ENCODE results near the gene ABCA13. TPM values are rescaled to one million over a fixed set of nuclear protein-coding genes. Genes with fewer than 3 reads are reported as not detected.

ABCA13 gene
- polyA plus RNA-seq, 1 of the 3 experiments (the other 2 are of a cell fraction): not detected

DNA sequence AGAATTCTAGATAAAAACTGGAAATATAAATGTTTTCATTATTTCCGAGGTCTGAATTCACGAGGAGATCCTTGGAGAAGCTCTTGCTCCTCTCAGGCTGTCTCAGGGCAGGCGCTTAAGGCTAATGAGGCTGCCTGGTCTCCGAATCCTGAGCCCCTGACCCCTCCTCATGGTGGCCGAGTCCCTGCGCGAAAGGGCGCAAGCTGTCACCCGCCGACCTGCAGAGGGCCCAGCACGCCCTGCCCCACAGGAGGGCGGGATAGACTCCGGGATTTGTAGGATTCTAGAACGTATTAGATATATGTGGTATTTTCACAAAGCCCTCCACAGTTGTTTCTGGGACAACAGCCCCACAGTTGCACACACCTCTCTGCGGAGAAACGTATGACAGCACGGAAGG lies 284.1 kb downstream of the ABCA13 start:
- ChIA-PET CTCF (interaction anchor here (1.0 kb wide), 1 partner anchor 12 kb away, joined by 3 read pairs; no protein-coding TSS in a partner anchor), POLR2A (no interaction called here)
- H3K9ac ChIP-seq: no peak overlapping the region

DNA sequence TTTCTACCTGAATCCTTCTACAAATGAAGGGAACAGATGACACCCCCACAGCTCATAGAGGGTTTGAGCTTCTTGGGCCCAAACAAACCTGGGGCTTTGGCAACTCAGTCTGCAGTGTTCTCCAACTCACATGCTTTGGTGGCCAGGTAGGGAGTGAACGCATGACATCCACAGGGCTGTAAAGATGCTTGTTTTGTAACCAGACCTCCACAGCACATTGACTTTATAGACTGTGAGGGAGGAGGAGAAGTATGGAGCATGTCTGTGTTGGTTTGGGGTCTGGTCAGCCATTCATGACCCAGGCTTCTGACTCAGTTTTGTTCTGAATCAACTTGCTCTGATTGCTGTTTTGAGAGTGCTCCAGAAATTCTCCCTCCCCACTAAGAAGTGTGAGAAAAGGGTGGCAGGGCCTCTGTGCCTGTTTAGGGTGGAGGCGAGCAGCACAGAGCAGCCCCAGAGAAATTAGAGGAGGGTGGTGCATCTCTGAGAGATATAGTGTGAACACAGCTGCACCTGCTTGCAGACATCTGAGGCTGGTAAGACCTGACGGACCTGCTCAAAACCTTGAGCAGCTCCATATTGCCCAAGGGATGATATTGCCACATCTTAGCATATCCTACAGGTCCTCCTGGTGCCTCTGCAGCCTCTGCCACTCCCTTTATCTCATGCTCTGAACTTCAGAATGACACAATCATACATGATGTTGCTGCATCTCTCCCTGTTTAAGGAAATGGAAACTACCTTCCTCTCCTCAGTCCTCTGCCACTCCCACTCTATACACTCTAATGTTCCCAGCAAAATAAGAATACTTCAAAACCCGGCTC lies 287.7 kb downstream of the ABCA13 start:
- WGBS (ENCODE audit: low lambda C conversion rate): 3% methylated on average over 4 of the region's 4 CpGs
- no peak overlapping the region for H3K27ac ChIP-seq (ENCODE audit: low read depth in 2 of 2, low read length in 1 of 2)
- TF ChIP-seq, protein P1, sequence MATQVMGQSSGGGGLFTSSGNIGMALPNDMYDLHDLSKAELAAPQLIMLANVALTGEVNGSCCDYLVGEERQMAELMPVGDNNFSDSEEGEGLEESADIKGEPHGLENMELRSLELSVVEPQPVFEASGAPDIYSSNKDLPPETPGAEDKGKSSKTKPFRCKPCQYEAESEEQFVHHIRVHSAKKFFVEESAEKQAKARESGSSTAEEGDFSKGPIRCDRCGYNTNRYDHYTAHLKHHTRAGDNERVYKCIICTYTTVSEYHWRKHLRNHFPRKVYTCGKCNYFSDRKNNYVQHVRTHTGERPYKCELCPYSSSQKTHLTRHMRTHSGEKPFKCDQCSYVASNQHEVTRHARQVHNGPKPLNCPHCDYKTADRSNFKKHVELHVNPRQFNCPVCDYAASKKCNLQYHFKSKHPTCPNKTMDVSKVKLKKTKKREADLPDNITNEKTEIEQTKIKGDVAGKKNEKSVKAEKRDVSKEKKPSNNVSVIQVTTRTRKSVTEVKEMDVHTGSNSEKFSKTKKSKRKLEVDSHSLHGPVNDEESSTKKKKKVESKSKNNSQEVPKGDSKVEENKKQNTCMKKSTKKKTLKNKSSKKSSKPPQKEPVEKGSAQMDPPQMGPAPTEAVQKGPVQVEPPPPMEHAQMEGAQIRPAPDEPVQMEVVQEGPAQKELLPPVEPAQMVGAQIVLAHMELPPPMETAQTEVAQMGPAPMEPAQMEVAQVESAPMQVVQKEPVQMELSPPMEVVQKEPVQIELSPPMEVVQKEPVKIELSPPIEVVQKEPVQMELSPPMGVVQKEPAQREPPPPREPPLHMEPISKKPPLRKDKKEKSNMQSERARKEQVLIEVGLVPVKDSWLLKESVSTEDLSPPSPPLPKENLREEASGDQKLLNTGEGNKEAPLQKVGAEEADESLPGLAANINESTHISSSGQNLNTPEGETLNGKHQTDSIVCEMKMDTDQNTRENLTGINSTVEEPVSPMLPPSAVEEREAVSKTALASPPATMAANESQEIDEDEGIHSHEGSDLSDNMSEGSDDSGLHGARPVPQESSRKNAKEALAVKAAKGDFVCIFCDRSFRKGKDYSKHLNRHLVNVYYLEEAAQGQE (IDR thresholded peaks at IDR 0.05; ENCODE audit: low read depth, low read length): no peak
- TF ChIP-seq MEF2A (IDR thresholded peaks at IDR 0.05; ENCODE audit: borderline replicate concordance, low read depth): no peak
- TF ChIP-seq, protein P2, sequence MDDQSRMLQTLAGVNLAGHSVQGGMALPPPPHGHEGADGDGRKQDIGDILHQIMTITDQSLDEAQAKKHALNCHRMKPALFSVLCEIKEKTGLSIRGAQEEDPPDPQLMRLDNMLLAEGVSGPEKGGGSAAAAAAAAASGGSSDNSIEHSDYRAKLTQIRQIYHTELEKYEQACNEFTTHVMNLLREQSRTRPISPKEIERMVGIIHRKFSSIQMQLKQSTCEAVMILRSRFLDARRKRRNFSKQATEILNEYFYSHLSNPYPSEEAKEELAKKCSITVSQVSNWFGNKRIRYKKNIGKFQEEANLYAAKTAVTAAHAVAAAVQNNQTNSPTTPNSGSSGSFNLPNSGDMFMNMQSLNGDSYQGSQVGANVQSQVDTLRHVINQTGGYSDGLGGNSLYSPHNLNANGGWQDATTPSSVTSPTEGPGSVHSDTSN (IDR thresholded peaks at IDR 0.05): no peak
- no peak for TF ChIP-seq NFIC (IDR thresholded peaks at IDR 0.05; ENCODE audit: borderline replicate concordance)
- TF ChIP-seq GATA2 (CRISPR knock-in tag; IDR thresholded peaks at IDR 0.05): no peak
- no peaks in the 10 kb centered on the region for H3K4me1 ChIP-seq (ENCODE audit: control insufficient read depth in 1 of 2, insufficient read depth in 2 of 2, low read depth in 1 of 2, low read length in 1 of 2)
- ChIA-PET CTCF (no interaction called here), POLR2A (no interaction called here)
- H3K4me2 ChIP-seq: no peak overlapping the region
- no peak overlapping the region for H3K9ac ChIP-seq
- DNase-seq: no peak
- peaks cover 57% of the 10 kb centered on the region for H3K27me3 ChIP-seq (ENCODE audit: insufficient read depth)
- no peaks in the 10 kb centered on the region for H4K20me1 ChIP-seq (ENCODE audit: insufficient read depth)
- no peaks in the 10 kb centered on the region for H3K9me2 ChIP-seq
- H3K4me3 ChIP-seq (ENCODE audit: low read depth in 2 of 2, low read length in 1 of 2): no peak overlapping the region
- H3K36me3 ChIP-seq (replicated peaks in 1 of 2; ENCODE audit: control insufficient read depth in 1 of 2, insufficient read depth in 2 of 2, low read length in 1 of 2): no peaks in the 10 kb centered on the region
- H3K79me2 ChIP-seq (ENCODE audit: insufficient read depth): no peaks in the 10 kb centered on the region
- H2AFZ ChIP-seq (ENCODE audit: low read depth): no peak overlapping the region
- no peaks in the 10 kb centered on the region for H3F3A ChIP-seq (replicated peaks; ENCODE audit: insufficient read depth)
- no peaks in the 10 kb centered on the region for H3K9me3 ChIP-seq

More for the DNA sequence above, 284.1 kb downstream of the ABCA13 start:
- no peak overlapping the region for H2AFZ ChIP-seq (ENCODE audit: low read depth)
- H3K4me1 ChIP-seq (ENCODE audit: control insufficient read depth in 1 of 2, insufficient read depth in 2 of 2, low read depth in 1 of 2, low read length in 1 of 2): no peaks in the 10 kb centered on the region
- no peak overlapping the region for H3K4me2 ChIP-seq
- no peak overlapping the region for H3K27ac ChIP-seq (ENCODE audit: low read depth in 2 of 2, low read length in 1 of 2)
- H3K79me2 ChIP-seq (ENCODE audit: insufficient read depth): no peaks in the 10 kb centered on the region
- no peaks in the 10 kb centered on the region for H3K36me3 ChIP-seq (replicated peaks in 1 of 2; ENCODE audit: control insufficient read depth in 1 of 2, insufficient read depth in 2 of 2, low read length in 1 of 2)
- no peak for DNase-seq
- peaks cover 62% of the 10 kb centered on the region for H3K27me3 ChIP-seq (ENCODE audit: insufficient read depth)
- TF ChIP-seq POLR2AphosphoS5 (IDR thresholded peaks at IDR 0.05; ENCODE audit: low read depth, low read length): no peak
- TF ChIP-seq EZH2phosphoT487 (IDR thresholded peaks at IDR 0.05; ENCODE audit: borderline replicate concordance, low read depth): no peak
- TF ChIP-seq, protein P3, sequence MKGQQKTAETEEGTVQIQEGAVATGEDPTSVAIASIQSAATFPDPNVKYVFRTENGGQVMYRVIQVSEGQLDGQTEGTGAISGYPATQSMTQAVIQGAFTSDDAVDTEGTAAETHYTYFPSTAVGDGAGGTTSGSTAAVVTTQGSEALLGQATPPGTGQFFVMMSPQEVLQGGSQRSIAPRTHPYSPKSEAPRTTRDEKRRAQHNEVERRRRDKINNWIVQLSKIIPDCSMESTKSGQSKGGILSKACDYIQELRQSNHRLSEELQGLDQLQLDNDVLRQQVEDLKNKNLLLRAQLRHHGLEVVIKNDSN (IDR thresholded peaks at IDR 0.05; ENCODE audit: borderline replicate concordance, low read depth): no peak
- no peak for TF ChIP-seq SIN3A (IDR thresholded peaks at IDR 0.05; ENCODE audit: borderline replicate concordance, low read depth, low read length)
- no peak for TF ChIP-seq YY1 (IDR thresholded peaks at IDR 0.05; ENCODE audit: low read depth)
- no peak for TF ChIP-seq FOXM1 (IDR thresholded peaks at IDR 0.05; ENCODE audit: low read depth)
- no peak for TF ChIP-seq NFIC (IDR thresholded peaks at IDR 0.05; ENCODE audit: borderline replicate concordance)
- no peak for TF ChIP-seq RAD21 (IDR thresholded peaks at IDR 0.05; ENCODE audit: low read length)
- no peak for TF ChIP-seq GATA2 (CRISPR knock-in tag; IDR thresholded peaks at IDR 0.05)
- TF ChIP-seq CHD2 (IDR thresholded peaks at IDR 0.05; ENCODE audit: low read length, partially characterized antibody): no peak
- no peak for TF ChIP-seq MEF2A (IDR thresholded peaks at IDR 0.05; ENCODE audit: borderline replicate concordance, low read depth)
- WGBS (ENCODE audit: low lambda C conversion rate): 6% methylated on average over 16 of the region's 17 CpGs
- H3F3A ChIP-seq (replicated peaks; ENCODE audit: insufficient read depth): no peaks in the 10 kb centered on the region
- H3K4me3 ChIP-seq (ENCODE audit: low read depth in 2 of 2, low read length in 1 of 2): no peak overlapping the region
- no peaks in the 10 kb centered on the region for H3K9me3 ChIP-seq
- H3K9me2 ChIP-seq: no peaks in the 10 kb centered on the region
- no peaks in the 10 kb centered on the region for H4K20me1 ChIP-seq (ENCODE audit: insufficient read depth)
